ENCODE data around the gene ANKH. TPM values are rescaled to one million over a fixed set of nuclear protein-coding genes. Genes with fewer than 3 reads are reported as not detected.
"Not testable (repeated sequence)": the region's sequence is repeated elsewhere in the genome, so short reads cannot be mapped to it uniquely, and the experiment has no call there.

Gene ANKH
- total RNA-seq, 1 experiment from 2014 or later: 4.7 TPM

- DNase-seq: no peak
- H3K27me3 Mint-ChIP-seq (ENCODE audit: insufficient read depth, unreplicated experiment): peaks cover 7% of the 10 kb centered on the region
- Histone ChIP-seq H3K27me3 (replicated peaks; ENCODE audit: control insufficient read depth, insufficient read depth, low read length) (no peaks in the 10 kb centered on the region), H3K36me3 (ENCODE audit: control insufficient read depth, insufficient read depth, low read length) (no peaks in the 10 kb centered on the region), H3K4me3 (ENCODE audit: low read depth, low read length) (no peak overlapping the region), H3K4me1 (no peaks in the 10 kb centered on the region), H3K9me3 (no peaks in the 10 kb centered on the region)
- no peaks in the 10 kb centered on the region for H3K4me1 Mint-ChIP-seq (ENCODE audit: low read depth, unreplicated experiment)
- no peak overlapping the region for H3K27ac Mint-ChIP-seq (ENCODE audit: unreplicated experiment)
- ChIA-PET POLR2A (no interaction called here), CTCF (no interaction called here)
- BruUV-seq (replicated peaks): no TSS peak
- TF ChIP-seq, protein P1, sequence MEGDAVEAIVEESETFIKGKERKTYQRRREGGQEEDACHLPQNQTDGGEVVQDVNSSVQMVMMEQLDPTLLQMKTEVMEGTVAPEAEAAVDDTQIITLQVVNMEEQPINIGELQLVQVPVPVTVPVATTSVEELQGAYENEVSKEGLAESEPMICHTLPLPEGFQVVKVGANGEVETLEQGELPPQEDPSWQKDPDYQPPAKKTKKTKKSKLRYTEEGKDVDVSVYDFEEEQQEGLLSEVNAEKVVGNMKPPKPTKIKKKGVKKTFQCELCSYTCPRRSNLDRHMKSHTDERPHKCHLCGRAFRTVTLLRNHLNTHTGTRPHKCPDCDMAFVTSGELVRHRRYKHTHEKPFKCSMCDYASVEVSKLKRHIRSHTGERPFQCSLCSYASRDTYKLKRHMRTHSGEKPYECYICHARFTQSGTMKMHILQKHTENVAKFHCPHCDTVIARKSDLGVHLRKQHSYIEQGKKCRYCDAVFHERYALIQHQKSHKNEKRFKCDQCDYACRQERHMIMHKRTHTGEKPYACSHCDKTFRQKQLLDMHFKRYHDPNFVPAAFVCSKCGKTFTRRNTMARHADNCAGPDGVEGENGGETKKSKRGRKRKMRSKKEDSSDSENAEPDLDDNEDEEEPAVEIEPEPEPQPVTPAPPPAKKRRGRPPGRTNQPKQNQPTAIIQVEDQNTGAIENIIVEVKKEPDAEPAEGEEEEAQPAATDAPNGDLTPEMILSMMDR (IDR thresholded peaks at IDR 0.05; ENCODE audit: insufficient read depth in 1 of 2, low read depth in 1 of 2, low read length in 1 of 2, severe bottlenecking in 1 of 2, unreplicated experiment in 1 of 2): no peak
- no peaks in the 10 kb centered on the region for H3K36me3 Mint-ChIP-seq (ENCODE audit: insufficient read depth, unreplicated experiment)
- peaks cover 9% of the 10 kb centered on the region for H3K9me3 Mint-ChIP-seq (ENCODE audit: unreplicated experiment)
- H3K4me3 Mint-ChIP-seq (ENCODE audit: unreplicated experiment): no peak overlapping the region
- intact Hi-C loops (cut with micrococcal nuclease; ENCODE audit: unreplicated experiment): loop anchor here (1.0 kb wide), 1 partner anchor 32 kb away; no protein-coding TSS in a partner anchor
Observed at GRCh38 chr5:14801792-14802191, 69.8 kb downstream of the ANKH start.

GRCh38 chr5:14797385-14797784 is 74.2 kb downstream of the ANKH start:
- H3K4me3 Mint-ChIP-seq (ENCODE audit: unreplicated experiment); intact Hi-C loops (cut with micrococcal nuclease; ENCODE audit: unreplicated experiment); H3K27ac Mint-ChIP-seq (ENCODE audit: unreplicated experiment); H3K27me3 ChIP-seq (replicated peaks; ENCODE audit: control insufficient read depth, insufficient read depth, low read length); H3K4me1 ChIP-seq; POLR2A ChIA-PET; H3K9me3 ChIP-seq; H3K4me3 ChIP-seq (ENCODE audit: low read depth, low read length); BruUV-seq (replicated peaks); H3K27me3 Mint-ChIP-seq (ENCODE audit: insufficient read depth, unreplicated experiment); DNase-seq; H3K4me1 Mint-ChIP-seq (ENCODE audit: low read depth, unreplicated experiment); H3K36me3 ChIP-seq (ENCODE audit: control insufficient read depth, insufficient read depth, low read length); H3K36me3 Mint-ChIP-seq (ENCODE audit: insufficient read depth, unreplicated experiment); CTCF ChIA-PET; H3K9me3 Mint-ChIP-seq (ENCODE audit: unreplicated experiment): not testable (repeated sequence)

GRCh38 chr5:14794583-14795230 is 76.9 kb downstream of the ANKH start:
- Mint-ChIP-seq H3K9me3 (ENCODE audit: unreplicated experiment) (no peaks in the 10 kb centered on the region), H3K27ac (ENCODE audit: unreplicated experiment) (no peak overlapping the region), H3K36me3 (ENCODE audit: insufficient read depth, unreplicated experiment) (no peaks in the 10 kb centered on the region), H3K4me1 (ENCODE audit: low read depth, unreplicated experiment) (no peaks in the 10 kb centered on the region), H3K27me3 (ENCODE audit: insufficient read depth, unreplicated experiment) (no peaks in the 10 kb centered on the region), H3K4me3 (ENCODE audit: unreplicated experiment) (no peak overlapping the region)
- no peak overlapping the region for H3K4me3 ChIP-seq (ENCODE audit: low read depth, low read length)
- H3K4me1 ChIP-seq: no peaks in the 10 kb centered on the region
- POLR2A ChIA-PET: no interaction called here
- H3K27me3 ChIP-seq (replicated peaks; ENCODE audit: control insufficient read depth, insufficient read depth, low read length): no peaks in the 10 kb centered on the region
- CTCF ChIA-PET: no interaction called here
- no peaks in the 10 kb centered on the region for H3K36me3 ChIP-seq (ENCODE audit: control insufficient read depth, insufficient read depth, low read length)
- intact Hi-C loops (cut with micrococcal nuclease; ENCODE audit: unreplicated experiment): no loop called here
- TF ChIP-seq, protein P1 (IDR thresholded peaks at IDR 0.05; ENCODE audit: insufficient read depth in 1 of 2, low read depth in 1 of 2, low read length in 1 of 2, severe bottlenecking in 1 of 2, unreplicated experiment in 1 of 2): no peak
- DNase-seq: no peak
- BruUV-seq (replicated peaks): no TSS peak
- no peaks in the 10 kb centered on the region for H3K9me3 ChIP-seq

DNA sequence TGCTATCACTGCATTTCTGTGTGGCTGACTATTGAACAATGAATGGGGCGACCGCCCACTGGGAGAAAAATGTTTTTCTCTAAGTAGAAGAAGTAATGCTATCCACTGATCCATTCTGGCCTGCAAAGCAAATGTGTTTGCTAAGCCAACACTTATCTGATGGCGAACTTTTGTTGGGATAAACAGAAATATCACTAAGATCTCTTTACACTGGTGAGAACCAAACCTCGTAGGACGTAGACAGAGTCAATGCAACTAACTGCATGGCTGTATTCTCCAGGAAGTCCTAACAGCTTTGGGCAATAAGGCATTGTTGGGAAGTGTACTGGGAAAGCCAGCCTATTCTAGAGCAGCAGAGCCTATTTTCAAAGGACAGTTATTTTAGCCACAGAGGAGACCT is 77.7 kb downstream of the ANKH start:
- H3K36me3 Mint-ChIP-seq (ENCODE audit: insufficient read depth, unreplicated experiment): no peaks in the 10 kb centered on the region
- ChIA-PET CTCF (no interaction called here), POLR2A (no interaction called here)
- no peak for DNase-seq
- Histone ChIP-seq H3K36me3 (ENCODE audit: control insufficient read depth, insufficient read depth, low read length) (no peaks in the 10 kb centered on the region), H3K4me1 (no peaks in the 10 kb centered on the region), H3K27me3 (replicated peaks; ENCODE audit: control insufficient read depth, insufficient read depth, low read length) (no peaks in the 10 kb centered on the region), H3K4me3 (ENCODE audit: low read depth, low read length) (no peak overlapping the region), H3K9me3 (no peaks in the 10 kb centered on the region)
- H3K27me3 Mint-ChIP-seq (ENCODE audit: insufficient read depth, unreplicated experiment): no peaks in the 10 kb centered on the region
- BruUV-seq (replicated peaks): no TSS peak
- no peak overlapping the region for H3K4me3 Mint-ChIP-seq (ENCODE audit: unreplicated experiment)
- H3K9me3 Mint-ChIP-seq (ENCODE audit: unreplicated experiment): no peaks in the 10 kb centered on the region
- intact Hi-C loops (cut with micrococcal nuclease; ENCODE audit: unreplicated experiment): no loop called here
- TF ChIP-seq, protein P1 (IDR thresholded peaks at IDR 0.05; ENCODE audit: insufficient read depth in 1 of 2, low read depth in 1 of 2, low read length in 1 of 2, severe bottlenecking in 1 of 2, unreplicated experiment in 1 of 2): no peak
- no peaks in the 10 kb centered on the region for H3K4me1 Mint-ChIP-seq (ENCODE audit: low read depth, unreplicated experiment)
- H3K27ac Mint-ChIP-seq (ENCODE audit: unreplicated experiment): no peak overlapping the region

Data from Caco-2 (cell line).